SU-DHL-6 (cell line): Measurements from ENCODE around the gene SLC12A5.

Source experiments
- CTCF ChIP-seq: fragments of 200-600 bp; sonication (generic); IDR thresholded peaks from one replicate; pipeline ENCODE4 v1.5.1; 2017; ENCODE audit warnings: antibody characterized with exemption, mild to moderate bottlenecking, low read length, moderate library complexity; ENCODE audit not compliant: insufficient read depth, poor library complexity, severe bottlenecking
- EZH2phosphoT487 ChIP-seq: fragments of 200-600 bp; sonication (generic), shearing (Covaris generic); conservative IDR thresholded peaks from 2 replicates; pipeline ENCODE4 v1.6.1; 2018; ENCODE audit warnings: mild to moderate bottlenecking, antibody characterized with exemption, low read length, moderate library complexity, mixed read lengths

- TF ChIP-seq EZH2phosphoT487 (no peak), CTCF (no peak)
These were observed 60.1 kb downstream of the SLC12A5 start for GRCh38 chr20:46089167-46089416.
